Measurements from ENCODE around the gene NIPAL3.
A peak's percentile ranks its signal among the peaks of the same experiment; 100 is the strongest.
"Not testable (repeated sequence)": the region's sequence is repeated elsewhere in the genome, so short reads cannot be mapped to it uniquely, and the experiment has no call there.

The NIPAL3 gene

GRCh38 chr1:24457866-24458265 is 42.3 kb downstream of the NIPAL3 start:
- no peaks in the 10 kb centered on the region for H3K4me1 ChIP-seq (ENCODE audit: control insufficient read depth in 2 of 2, insufficient read depth in 1 of 2, low read depth in 1 of 2, low read length in 2 of 2)
- no peaks in the 10 kb centered on the region for H3K79me1 ChIP-seq (ENCODE audit: low read depth, low read length)
- no peaks in the 10 kb centered on the region for H3K27me3 ChIP-seq (ENCODE audit: control insufficient read depth in 3 of 3, insufficient read depth in 3 of 3, low read depth in 1 of 3, low read length in 3 of 3)
- no peak overlapping the region for H2AFZ ChIP-seq (ENCODE audit: low read length)
- no peak overlapping the region for H2BK5ac ChIP-seq (ENCODE audit: low read length)
- H3K9me3 ChIP-seq (replicated peaks in 1 of 2; ENCODE audit: control insufficient read depth in 2 of 2, insufficient read depth in 1 of 2, low read depth in 1 of 2, low read length in 2 of 2) = no peaks in the 10 kb centered on the region
- H3K4me2 ChIP-seq (ENCODE audit: insufficient read depth, low read length, poor library complexity, severe bottlenecking) = no peak overlapping the region
- H3K23ac ChIP-seq (ENCODE audit: low read depth, low read length, poor library complexity) = peak overlapping the region; percentile 46
- no peak overlapping the region for H2BK12ac ChIP-seq (ENCODE audit: low read length)
- H3K18ac ChIP-seq (ENCODE audit: low read length) = peak overlapping the region; percentile 76
- H3K14ac ChIP-seq (ENCODE audit: low read length) = no peak overlapping the region
- no peak overlapping the region for H4K8ac ChIP-seq (ENCODE audit: low read depth, low read length)
- no CpG with 5 or more reads among the region's 3 CpGs for WGBS, 2 donors (ENCODE audit: extremely low coverage in 2 of 2, insufficient read length in 2 of 2, insufficient replicate concordance in 1 of 2)
- H3K36me3 ChIP-seq (replicated peaks in 1 of 2; ENCODE audit: control insufficient read depth in 2 of 2, insufficient read depth in 2 of 2, low read length in 2 of 2) = no peaks in the 10 kb centered on the region
- H3K4me3 ChIP-seq (ENCODE audit: low read length in 2 of 2) = no peak overlapping the region
- H2AK5ac ChIP-seq (ENCODE audit: low read depth, low read length) = no peak overlapping the region
- no peak overlapping the region for H3K27ac ChIP-seq (replicated peaks; ENCODE audit: low read length)
- H3K9ac ChIP-seq (ENCODE audit: low read depth, low read length, poor library complexity) = no peak overlapping the region
- H3K4ac ChIP-seq (ENCODE audit: low read length) = no peak overlapping the region
- no peak overlapping the region for H2BK15ac ChIP-seq (ENCODE audit: low read length)
- H4K91ac ChIP-seq (ENCODE audit: low read depth, low read length, poor library complexity) = no peak overlapping the region
- no peak overlapping the region for H2BK120ac ChIP-seq (ENCODE audit: low read depth, low read length)
- no peak for DNase-seq (ENCODE audit: low spot score)

GRCh38 chr1:24459551-24460266 is 44.1 kb downstream of the NIPAL3 start:
- Histone ChIP-seq H3K4me3 (ENCODE audit: low read length in 2 of 2) (peak overlapping the region in 1 of 2 donors; percentile 66), H4K91ac (ENCODE audit: low read depth, low read length, poor library complexity) (no peak overlapping the region), H3K23ac (ENCODE audit: low read depth, low read length, poor library complexity) (no peak overlapping the region), H2BK15ac (ENCODE audit: low read length) (no peak overlapping the region), H3K9me3 (replicated peaks in 1 of 2; ENCODE audit: control insufficient read depth in 2 of 2, insufficient read depth in 1 of 2, low read depth in 1 of 2, low read length in 2 of 2) (no peaks in the 10 kb centered on the region), H3K4me1 (ENCODE audit: control insufficient read depth in 2 of 2, insufficient read depth in 1 of 2, low read depth in 1 of 2, low read length in 2 of 2) (peaks cover 3 to 4% of the 10 kb centered on the region in 2 donors), H3K18ac (ENCODE audit: low read length) (no peak overlapping the region), H4K8ac (ENCODE audit: low read depth, low read length) (no peak overlapping the region), H3K9ac (ENCODE audit: low read depth, low read length, poor library complexity) (no peak overlapping the region), H2AFZ (ENCODE audit: low read length) (no peak overlapping the region), H3K14ac (ENCODE audit: low read length) (no peak overlapping the region), H3K36me3 (replicated peaks in 1 of 2; ENCODE audit: control insufficient read depth in 2 of 2, insufficient read depth in 2 of 2, low read length in 2 of 2) (no peaks in the 10 kb centered on the region), H3K27ac (replicated peaks; ENCODE audit: low read length) (no peak overlapping the region), H2BK12ac (ENCODE audit: low read length) (no peak overlapping the region), H3K4me2 (ENCODE audit: insufficient read depth, low read length, poor library complexity, severe bottlenecking) (no peak overlapping the region), H3K4ac (ENCODE audit: low read length) (no peak overlapping the region), H3K79me1 (ENCODE audit: low read depth, low read length) (no peaks in the 10 kb centered on the region), H3K27me3 (ENCODE audit: control insufficient read depth in 3 of 3, insufficient read depth in 3 of 3, low read depth in 1 of 3, low read length in 3 of 3) (peaks cover 0 to under 1% (median 0%) of the 10 kb centered on the region in 3 experiments), H2BK5ac (ENCODE audit: low read length) (no peak overlapping the region), H2BK120ac (ENCODE audit: low read depth, low read length) (no peak overlapping the region), H2AK5ac (ENCODE audit: low read depth, low read length) (no peak overlapping the region)
- WGBS, 2 donors (ENCODE audit: extremely low coverage in 2 of 2, insufficient read length in 2 of 2, insufficient replicate concordance in 1 of 2) = no CpG with 5 or more reads among the region's 6 CpGs
- DNase-seq (ENCODE audit: low spot score) = no peak

- H3K4me2 ChIP-seq (ENCODE audit: insufficient read depth, low read length, poor library complexity, severe bottlenecking); H4K91ac ChIP-seq (ENCODE audit: low read depth, low read length, poor library complexity); H3K4me1 ChIP-seq (ENCODE audit: control insufficient read depth in 2 of 2, insufficient read depth in 1 of 2, low read depth in 1 of 2, low read length in 2 of 2); H3K36me3 ChIP-seq (replicated peaks in 1 of 2; ENCODE audit: control insufficient read depth in 2 of 2, insufficient read depth in 2 of 2, low read length in 2 of 2); H3K79me1 ChIP-seq (ENCODE audit: low read depth, low read length); H3K18ac ChIP-seq (ENCODE audit: low read length); H4K8ac ChIP-seq (ENCODE audit: low read depth, low read length); DNase-seq (ENCODE audit: low spot score); H2BK12ac ChIP-seq (ENCODE audit: low read length); H3K4ac ChIP-seq (ENCODE audit: low read length); H2AFZ ChIP-seq (ENCODE audit: low read length); H2AK5ac ChIP-seq (ENCODE audit: low read depth, low read length); H3K9ac ChIP-seq (ENCODE audit: low read depth, low read length, poor library complexity); H3K27me3 ChIP-seq (ENCODE audit: control insufficient read depth in 3 of 3, insufficient read depth in 3 of 3, low read depth in 1 of 3, low read length in 3 of 3); H3K27ac ChIP-seq (replicated peaks; ENCODE audit: low read length); H3K9me3 ChIP-seq (replicated peaks in 1 of 2; ENCODE audit: control insufficient read depth in 2 of 2, insufficient read depth in 1 of 2, low read depth in 1 of 2, low read length in 2 of 2); H3K4me3 ChIP-seq (ENCODE audit: low read length in 2 of 2); H2BK5ac ChIP-seq (ENCODE audit: low read length); H3K23ac ChIP-seq (ENCODE audit: low read depth, low read length, poor library complexity); H3K14ac ChIP-seq (ENCODE audit: low read length); H2BK15ac ChIP-seq (ENCODE audit: low read length); H2BK120ac ChIP-seq (ENCODE audit: low read depth, low read length): not testable (repeated sequence)
- no CpG with 5 or more reads among the region's 4 CpGs for WGBS, 2 donors (ENCODE audit: extremely low coverage in 2 of 2, insufficient read length in 2 of 2, insufficient replicate concordance in 1 of 2)
These were observed 46.5 kb downstream of the NIPAL3 start for GRCh38 chr1:24462128-24462527.

- Histone ChIP-seq H2AFZ (ENCODE audit: low read length) (no peak overlapping the region), H4K8ac (ENCODE audit: low read depth, low read length) (no peak overlapping the region), H2BK120ac (ENCODE audit: low read depth, low read length) (no peak overlapping the region), H3K18ac (ENCODE audit: low read length) (no peak overlapping the region), H2AK5ac (ENCODE audit: low read depth, low read length) (no peak overlapping the region), H3K4ac (ENCODE audit: low read length) (no peak overlapping the region), H3K9me3 (replicated peaks in 1 of 2; ENCODE audit: control insufficient read depth in 2 of 2, insufficient read depth in 1 of 2, low read depth in 1 of 2, low read length in 2 of 2) (no peaks in the 10 kb centered on the region), H4K91ac (ENCODE audit: low read depth, low read length, poor library complexity) (no peak overlapping the region), H3K4me2 (ENCODE audit: insufficient read depth, low read length, poor library complexity, severe bottlenecking) (no peak overlapping the region), H3K79me1 (ENCODE audit: low read depth, low read length) (no peaks in the 10 kb centered on the region), H2BK5ac (ENCODE audit: low read length) (no peak overlapping the region), H3K9ac (ENCODE audit: low read depth, low read length, poor library complexity) (no peak overlapping the region), H3K4me3 (ENCODE audit: low read length in 2 of 2) (no peak overlapping the region), H2BK15ac (ENCODE audit: low read length) (no peak overlapping the region), H3K27me3 (ENCODE audit: control insufficient read depth in 3 of 3, insufficient read depth in 3 of 3, low read depth in 1 of 3, low read length in 3 of 3) (peaks cover 0 to 5% (median 0%) of the 10 kb centered on the region in 3 experiments), H3K4me1 (ENCODE audit: control insufficient read depth in 2 of 2, insufficient read depth in 1 of 2, low read depth in 1 of 2, low read length in 2 of 2) (peaks cover 3 to 7% of the 10 kb centered on the region in 2 donors), H3K27ac (replicated peaks; ENCODE audit: low read length) (no peak overlapping the region), H3K36me3 (replicated peaks in 1 of 2; ENCODE audit: control insufficient read depth in 2 of 2, insufficient read depth in 2 of 2, low read length in 2 of 2) (no peaks in the 10 kb centered on the region), H3K14ac (ENCODE audit: low read length) (no peak overlapping the region), H3K23ac (ENCODE audit: low read depth, low read length, poor library complexity) (no peak overlapping the region), H2BK12ac (ENCODE audit: low read length) (no peak overlapping the region)
- DNase-seq (ENCODE audit: low spot score) = no peak
- no CpG with 5 or more reads among the region's 14 CpGs for WGBS, 2 donors (ENCODE audit: extremely low coverage in 2 of 2, insufficient read length in 2 of 2, insufficient replicate concordance in 1 of 2)
These were observed 48.5 kb downstream of the NIPAL3 start for GRCh38 chr1:24463776-24464735.
